HepG2 (cell line): ENCODE results near the gene CDC14C. TPM values are rescaled to one million over a fixed set of nuclear protein-coding genes. Genes with fewer than 3 reads are reported as not detected.

Experiments
- ATAC-seq: fragments of 200-7000 bp; cut with Tn5 transposase; 3 replicates; pipeline ENCODE4 v1.9.1; 2020; ENCODE audit warnings: mild to moderate bottlenecking, moderate library complexity
- Bru-seq: library from RNA; stranded (reverse); fragments of 400-500 nt; gene quantifications from one replicate; lab custom pipeline; 2021; lab: Mats Ljungman, UMichigan
- BruChase-seq, 2 experiments: library from RNA; stranded (reverse); fragments of 400-500 nt; gene quantifications; one replicate each; lab custom pipeline; 2021; lab: Mats Ljungman, UMichigan
- BruUV-seq: library from RNA; stranded (reverse); fragments of 400-500 nt; replicated peaks from 2 replicates; lab custom pipeline; 2021; lab: Mats Ljungman, UMichigan
- CTCF ChIA-PET: fragments of 300-600 bp; formaldehyde crosslinking; extraction: SDS; loops from one replicate; lab custom pipeline; 2021; ENCODE audit warnings: low total read pairs, inconsistent platforms, low intra/inter-chr PET ratio; lab: Yijun Ruan, JAX
- POLR2A ChIA-PET: fragments of 350-600 bp; sonication (Branson Sonifier 250); formaldehyde crosslinking; loops from one replicate; lab custom pipeline; 2020; ENCODE audit warnings: antibody characterized with exemption, inconsistent platforms; lab: Yijun Ruan, JAX
- DNase-seq: peaks from one replicate; pipeline ENCODE4 v3.0.0-alpha.2; 2015; ENCODE audit warnings: low spot score
- FAIRE-seq: peaks from 3 replicates; lab custom pipeline; 2011; peaks lifted over from hg19 to GRCh38; lab: Jason Lieb, UNC
- H2AFZ ChIP-seq: one replicate; pipeline ENCODE4 v1.6.1; 2011; ENCODE audit warnings: low read length, inconsistent platforms
- H3K27ac ChIP-seq: fragments of 300-600 bp; 3 replicates; pipeline ENCODE4 v1.8.0; 2011; ENCODE audit warnings: mixed run types, mild to moderate bottlenecking, mixed read lengths, low read length, inconsistent platforms; ENCODE audit not compliant: insufficient read depth; ENCODE audit errors: extremely low read length
- H3K27me3 ChIP-seq, 2 experiments: fragments of 200-600 bp in 1 of 2; 2 replicates in 1 of 2; 3 replicates in 1 of 2; pipeline versions ENCODE4 v1.6.0 to v1.8.0; 2011; ENCODE audit warnings: low read length in 2 of 2, mild to moderate bottlenecking in 2 of 2, moderate library complexity in 2 of 2, inconsistent platforms in 1 of 2; ENCODE audit not compliant: insufficient read depth in 2 of 2, control insufficient read depth in 1 of 2
- H3K36me3 ChIP-seq, 2 experiments: fragments of 200-600 bp in 1 of 2; replicated peaks in 1 of 2; 2 replicates in 1 of 2; 3 replicates in 1 of 2; pipeline versions ENCODE4 v1.5.1 to v1.8.0; 2011; ENCODE audit warnings: low read length in 2 of 2, inconsistent platforms in 1 of 2; ENCODE audit not compliant: insufficient read depth in 2 of 2, control insufficient read depth in 1 of 2
- H3K4me1 ChIP-seq: 2 replicates; pipeline ENCODE4 v1.5.1; 2012; ENCODE audit warnings: low read length, inconsistent platforms; ENCODE audit not compliant: insufficient read depth
- H3K4me2 ChIP-seq: 2 replicates; pipeline ENCODE4 v1.6.0; 2011; ENCODE audit warnings: low read depth, low read length, inconsistent platforms
- H3K4me3 ChIP-seq, 3 experiments: fragments of 200-600 bp in 1 of 3; sonication (generic), shearing (Covaris generic) in 1 of 3; replicated peaks in 1 of 3; 2 replicates each; pipeline ENCODE4 v1.5.1; 2011 to 2016; ENCODE audit warnings: low read length in 3 of 3, inconsistent platforms in 2 of 3, low read depth in 2 of 3, mild to moderate bottlenecking in 2 of 3, control low read depth in 1 of 3, mixed read lengths in 1 of 3; ENCODE audit not compliant: insufficient read depth in 1 of 3
- H3K79me2 ChIP-seq: one replicate; pipeline ENCODE4 v1.6.1; 2011; ENCODE audit warnings: low read length, inconsistent platforms; ENCODE audit not compliant: insufficient read depth
- H3K9ac ChIP-seq: 2 replicates; pipeline ENCODE4 v1.6.0; 2011; ENCODE audit warnings: mild to moderate bottlenecking, low read depth, low read length, inconsistent platforms; ENCODE audit not compliant: insufficient read depth
- H3K9me3 ChIP-seq: 2 replicates; pipeline ENCODE4 v1.5.1; 2012; ENCODE audit warnings: mild to moderate bottlenecking, low read length
- H4K20me1 ChIP-seq: 2 replicates; pipeline ENCODE4 v1.6.0; 2011; ENCODE audit warnings: inconsistent platforms, mild to moderate bottlenecking, low read length, moderate library complexity; ENCODE audit not compliant: insufficient read depth
- EEA1 ChIP-seq: sonication (generic); formaldehyde crosslinking; IDR thresholded peaks from 2 replicates; pipeline ENCODE4 v1.5.1; 2020; ENCODE audit warnings: mild to moderate bottlenecking, missing genetic modification reagents, borderline replicate concordance
- HNF1B ChIP-seq: sonication (generic); formaldehyde crosslinking; IDR thresholded peaks from 2 replicates; pipeline ENCODE4 v1.5.1; 2020; ENCODE audit warnings: mild to moderate bottlenecking, moderate library complexity, missing genetic modification reagents
- KLF11 ChIP-seq: IDR thresholded peaks from 2 replicates; pipeline ENCODE4 v1.6.1; 2016; ENCODE audit warnings: missing compliant biosample characterization
- MXD4 ChIP-seq: IDR thresholded peaks from 2 replicates; pipeline ENCODE4 v1.6.1; 2016; ENCODE audit warnings: mild to moderate bottlenecking, missing biosample characterization, missing genetic modification reagents
- RBM22 ChIP-seq: fragments of 200-400 bp; formaldehyde crosslinking; optimal IDR thresholded peaks from 2 replicates; pipeline ENCODE3; 2017; ENCODE audit warnings: mild to moderate bottlenecking, low read length, moderate library complexity
- SOX5 ChIP-seq: IDR thresholded peaks from 2 replicates; pipeline ENCODE4 v1.6.1; 2016; ENCODE audit warnings: borderline replicate concordance
- TEAD2 ChIP-seq: sonication (generic); formaldehyde crosslinking; IDR thresholded peaks from 2 replicates; pipeline ENCODE4 v1.9.0; 2021; ENCODE audit warnings: missing genetic modification reagents
- ZFP82 ChIP-seq: sonication (generic); formaldehyde crosslinking; IDR thresholded peaks from 2 replicates; pipeline ENCODE4 v1.5.1; 2020; ENCODE audit warnings: mild to moderate bottlenecking, missing genetic modification reagents, borderline replicate concordance
- ZNF138 ChIP-seq: sonication (generic); formaldehyde crosslinking; IDR thresholded peaks from 2 replicates; pipeline ENCODE4 v1.5.0; 2020; ENCODE audit warnings: mild to moderate bottlenecking, low read depth, missing genetic modification reagents
- ZNF761 ChIP-seq: sonication (generic); formaldehyde crosslinking; conservative IDR thresholded peaks from 2 replicates; pipeline ENCODE4 v1.4.0; 2020; ENCODE audit warnings: mild to moderate bottlenecking, missing genetic modification reagents
- ZSCAN31 ChIP-seq: sonication (generic); formaldehyde crosslinking; IDR thresholded peaks from 2 replicates; pipeline ENCODE4 v1.5.0; 2020; ENCODE audit warnings: low read depth, mild to moderate bottlenecking, missing genetic modification reagents
- WGBS: methylation state at CpG from one replicate; pipeline ENCODE4 v1.1.6; 2017; ENCODE audit warnings: low lambda C conversion rate; 5-methylcytosine and 5-hydroxymethylcytosine counted together
- in situ Hi-C: cut with HindIII; loops from 2 replicates; pipeline ENCODE4 v1.10.0; 2017; ENCODE audit warnings: low pct_unique_long_range_greater_than_20kb; ENCODE audit not compliant: extremely low pct_ligation_motif_present
- intact Hi-C: fragments of 100-400 bp; cut with micrococcal nuclease; formaldehyde crosslinking; loops from one replicate; pipeline ENCODE4 v1.10.0; 2022; ENCODE audit not compliant: unreplicated experiment
- long read RNA-seq, 2 experiments: library from RNA in 1 of 2; library from polyadenylated mRNA in 1 of 2; stranded (forward) in 1 of 2; unstranded in 1 of 2; transcript quantifications; one replicate each; pipeline ENCODE4 v2.0.0, GENCODE V29; 2019 to 2022
- polyA minus RNA-seq, 3 experiments: library from RNA; depleted of rRNA, polyadenylated mRNA; stranded (reverse); fragments of >200 nt; gene quantifications; 2 replicates each; pipeline ENCODE4 v1.2.3, GENCODE V29; 2011; ENCODE audit warnings: low replicate concordance in 1 of 3
- polyA plus RNA-seq, 8 experiments: library from polyadenylated mRNA; depleted of rRNA in 3 of 8; stranded (reverse) in 7 of 8; unstranded in 1 of 8; fragments of >200 nt; fragmentation: Illumina TruSeq in 4 of 8; extraction: Trizol in 4 of 8; gene quantifications; 2 replicates each; pipeline versions ENCODE4 v1.2.1 to v1.2.3, GENCODE V29; 2011 to 2016; ENCODE audit warnings: low read depth in 4 of 8, missing spikeins in 1 of 8, mixed read lengths in 1 of 8; ENCODE audit not compliant: insufficient read depth in 1 of 8
- total RNA-seq, 5 experiments: library from RNA; depleted of rRNA; stranded (reverse); fragments of >200 nt; fragmentation: Illumina TruSeq; extraction: Trizol; gene quantifications; 2 replicates each; pipeline ENCODE4 v1.2.3, GENCODE V29; 2016; ENCODE audit warnings: low read depth in 1 of 5
- TF ChIP-seq, protein P1 (sequence below): sonication (generic); formaldehyde crosslinking; IDR thresholded peaks from 2 replicates; pipeline ENCODE4 v1.4.0; 2020; ENCODE audit warnings: missing genetic modification reagents, borderline replicate concordance
- TF ChIP-seq, protein P2 (sequence below): sonication (generic); formaldehyde crosslinking; conservative IDR thresholded peaks from 2 replicates; pipeline ENCODE4 v1.8.1; 2023; ENCODE audit warnings: missing genetic modification reagents
- TF ChIP-seq, protein P3 (sequence below): sonication (generic); formaldehyde crosslinking; IDR thresholded peaks from 2 replicates; pipeline ENCODE4 v1.8.0; 2022; ENCODE audit warnings: mild to moderate bottlenecking, missing genetic modification reagents

CDC14C gene
- 0.09 TPM in 1 of 2 replicates, not detected in the other for total RNA-seq (2016; rRNA removed; fragmentation: Illumina TruSeq; extraction: Trizol)
- total RNA-seq (2016; cell fraction: cytosol; rRNA removed; fragmentation: Illumina TruSeq; extraction: Trizol; ENCODE audit: low read depth) = 0.61 and 0.71 TPM in 2 replicates
- 0.15 and 0.17 TPM in 2 replicates for total RNA-seq (2016; cell fraction: insoluble cytoplasmic fraction; rRNA removed; fragmentation: Illumina TruSeq; extraction: Trizol)
- total RNA-seq (2016; cell fraction: membrane; rRNA removed; fragmentation: Illumina TruSeq; extraction: Trizol) = 0.38 and 0.53 TPM in 2 replicates
- not detected in 2 replicates for total RNA-seq (2016; cell fraction: nucleus; rRNA removed; fragmentation: Illumina TruSeq; extraction: Trizol)
- polyA plus RNA-seq (2011; rRNA removed) = 0.04 TPM in 1 of 2 replicates, not detected in the other
- polyA plus RNA-seq (2011; cell fraction: cytosol; rRNA removed) = 0.04 and 0.14 TPM in 2 replicates
- 0.07 TPM in 1 of 2 replicates, not detected in the other for polyA plus RNA-seq (2011; cell fraction: nucleus; rRNA removed)
- polyA plus RNA-seq (2012) = 0.11 and 0.24 TPM in 2 replicates
- polyA plus RNA-seq (2016; cell fraction: cytosol; fragmentation: Illumina TruSeq; extraction: Trizol; ENCODE audit: low read depth) = not detected in 2 replicates
- 0.15 TPM in 1 of 2 replicates, not detected in the other for polyA plus RNA-seq (2016; cell fraction: insoluble cytoplasmic fraction; fragmentation: Illumina TruSeq; extraction: Trizol; ENCODE audit: low read depth)
- 0.10 TPM in 1 of 2 replicates, not detected in the other for polyA plus RNA-seq (2016; cell fraction: membrane; fragmentation: Illumina TruSeq; extraction: Trizol; ENCODE audit: low read depth)
- not detected in 2 replicates for polyA plus RNA-seq (2016; cell fraction: nucleus; fragmentation: Illumina TruSeq; extraction: Trizol; ENCODE audit: insufficient read depth, low read depth)
- polyA minus RNA-seq (2011; rRNA and poly(A)+ RNA removed; ENCODE audit: low replicate concordance) = 0.44 TPM in 1 of 2 replicates, not detected in the other
- not detected in 2 replicates for polyA minus RNA-seq (2011; cell fraction: cytosol; rRNA and poly(A)+ RNA removed)
- polyA minus RNA-seq (2011; cell fraction: nucleus; rRNA and poly(A)+ RNA removed) = 0.26 TPM in 1 of 2 replicates, not detected in the other
- Bru-seq, nascent RNA = not detected
- BruChase-seq, experiment 1, labeled RNA remaining after a 6-hour chase = not detected
- BruChase-seq, experiment 2, labeled RNA remaining after a 2-hour chase = not detected
- long read RNA-seq, experiment 1 = 0 reads
- long read RNA-seq, experiment 2 = 0 reads

DNA sequence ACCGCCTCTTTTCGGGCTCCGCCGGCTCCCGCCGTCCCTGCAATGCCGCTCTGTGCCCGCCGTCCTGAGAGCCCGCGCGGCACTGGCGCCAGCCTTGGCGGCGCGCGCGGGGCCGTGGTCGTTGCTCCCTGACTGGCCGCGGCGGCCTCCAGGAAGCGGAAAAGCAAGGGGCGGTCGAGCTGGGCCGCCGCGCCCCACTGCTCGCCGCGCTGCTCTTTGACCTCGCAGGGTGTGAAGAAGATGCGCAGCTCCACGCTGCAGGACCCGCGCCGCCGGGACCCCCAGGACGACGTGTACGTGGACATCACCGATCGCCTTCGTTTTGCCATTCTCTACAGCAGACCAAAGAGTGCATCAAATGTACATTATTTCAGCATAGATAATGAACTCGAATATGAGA, at the start of gene CDC14C:
Gene CDC14C, plus strand, starts transcription at position 115 of the 400 bp plus-strand sequence. Its CDS starts 126 bp downstream, at position 241.
- H3K9ac ChIP-seq = no peak within 1 kb of the TSS
- H3K36me3 ChIP-seq = no peaks in the 10 kb centered on the region
- CTCF ChIA-PET = no interaction called here
- no peaks in the 10 kb centered on the region for H3K79me2 ChIP-seq
- H3K4me3 ChIP-seq = no peak within 1 kb of the TSS
- H3K27ac ChIP-seq = no peak within 1 kb of the TSS
- FAIRE-seq (no peak), DNase-seq (no peak), ATAC-seq (no peak)
- no peak within 1 kb of the TSS for H2AFZ ChIP-seq
- 76% methylated on average over 40 of the region's 46 CpGs for WGBS
- intact Hi-C loops = no loop called here
- no peaks in the 10 kb centered on the region for H3K9me3 ChIP-seq
- no peaks in the 10 kb centered on the region for H4K20me1 ChIP-seq
- BruUV-seq = no TSS peak
- in situ Hi-C loops = no loop called here
- no peaks in the 10 kb centered on the region for H3K4me1 ChIP-seq
- H3K4me2 ChIP-seq = no peak within 1 kb of the TSS
- H3K27me3 ChIP-seq = no peaks in the 10 kb centered on the region
- POLR2A ChIA-PET = no interaction called here
- TF ChIP-seq, protein P1, sequence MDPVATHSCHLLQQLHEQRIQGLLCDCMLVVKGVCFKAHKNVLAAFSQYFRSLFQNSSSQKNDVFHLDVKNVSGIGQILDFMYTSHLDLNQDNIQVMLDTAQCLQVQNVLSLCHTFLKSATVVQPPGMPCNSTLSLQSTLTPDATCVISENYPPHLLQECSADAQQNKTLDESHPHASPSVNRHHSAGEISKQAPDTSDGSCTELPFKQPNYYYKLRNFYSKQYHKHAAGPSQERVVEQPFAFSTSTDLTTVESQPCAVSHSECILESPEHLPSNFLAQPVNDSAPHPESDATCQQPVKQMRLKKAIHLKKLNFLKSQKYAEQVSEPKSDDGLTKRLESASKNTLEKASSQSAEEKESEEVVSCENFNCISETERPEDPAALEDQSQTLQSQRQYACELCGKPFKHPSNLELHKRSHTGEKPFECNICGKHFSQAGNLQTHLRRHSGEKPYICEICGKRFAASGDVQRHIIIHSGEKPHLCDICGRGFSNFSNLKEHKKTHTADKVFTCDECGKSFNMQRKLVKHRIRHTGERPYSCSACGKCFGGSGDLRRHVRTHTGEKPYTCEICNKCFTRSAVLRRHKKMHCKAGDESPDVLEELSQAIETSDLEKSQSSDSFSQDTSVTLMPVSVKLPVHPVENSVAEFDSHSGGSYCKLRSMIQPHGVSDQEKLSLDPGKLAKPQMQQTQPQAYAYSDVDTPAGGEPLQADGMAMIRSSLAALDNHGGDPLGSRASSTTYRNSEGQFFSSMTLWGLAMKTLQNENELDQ (CRISPR knock-in tag) = no peak
- no peak for TF ChIP-seq ZSCAN31 (CRISPR knock-in tag)
- no peak for TF ChIP-seq RBM22
- TF ChIP-seq HNF1B (CRISPR knock-in tag) = no peak
- no peak for TF ChIP-seq KLF11
- TF ChIP-seq, protein P2, sequence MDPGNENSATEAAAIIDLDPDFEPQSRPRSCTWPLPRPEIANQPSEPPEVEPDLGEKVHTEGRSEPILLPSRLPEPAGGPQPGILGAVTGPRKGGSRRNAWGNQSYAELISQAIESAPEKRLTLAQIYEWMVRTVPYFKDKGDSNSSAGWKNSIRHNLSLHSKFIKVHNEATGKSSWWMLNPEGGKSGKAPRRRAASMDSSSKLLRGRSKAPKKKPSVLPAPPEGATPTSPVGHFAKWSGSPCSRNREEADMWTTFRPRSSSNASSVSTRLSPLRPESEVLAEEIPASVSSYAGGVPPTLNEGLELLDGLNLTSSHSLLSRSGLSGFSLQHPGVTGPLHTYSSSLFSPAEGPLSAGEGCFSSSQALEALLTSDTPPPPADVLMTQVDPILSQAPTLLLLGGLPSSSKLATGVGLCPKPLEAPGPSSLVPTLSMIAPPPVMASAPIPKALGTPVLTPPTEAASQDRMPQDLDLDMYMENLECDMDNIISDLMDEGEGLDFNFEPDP (CRISPR knock-in tag) = no peak
- TF ChIP-seq ZNF761 (CRISPR knock-in tag) = no peak
- TF ChIP-seq, protein P3, sequence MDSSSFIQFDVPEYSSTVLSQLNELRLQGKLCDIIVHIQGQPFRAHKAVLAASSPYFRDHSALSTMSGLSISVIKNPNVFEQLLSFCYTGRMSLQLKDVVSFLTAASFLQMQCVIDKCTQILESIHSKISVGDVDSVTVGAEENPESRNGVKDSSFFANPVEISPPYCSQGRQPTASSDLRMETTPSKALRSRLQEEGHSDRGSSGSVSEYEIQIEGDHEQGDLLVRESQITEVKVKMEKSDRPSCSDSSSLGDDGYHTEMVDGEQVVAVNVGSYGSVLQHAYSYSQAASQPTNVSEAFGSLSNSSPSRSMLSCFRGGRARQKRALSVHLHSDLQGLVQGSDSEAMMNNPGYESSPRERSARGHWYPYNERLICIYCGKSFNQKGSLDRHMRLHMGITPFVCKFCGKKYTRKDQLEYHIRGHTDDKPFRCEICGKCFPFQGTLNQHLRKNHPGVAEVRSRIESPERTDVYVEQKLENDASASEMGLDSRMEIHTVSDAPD (CRISPR knock-in tag) = no peak
- no peak for TF ChIP-seq EEA1 (CRISPR knock-in tag)
- no peak for TF ChIP-seq SOX5 (CRISPR knock-in tag)
- no peak for TF ChIP-seq ZNF138
- no peak for TF ChIP-seq MXD4
- no peak for TF ChIP-seq TEAD2
- no peak for TF ChIP-seq ZFP82
